Stimulated activated CD8-positive, alpha-beta memory T cell treated with anti-CD3 and anti-CD28 coated beads, Interleukin-4, amount 100 ng/mL, for 1 hour (primary cell): Measurements from ENCODE around the gene MYH11.

Experiments
- DNase-seq, 2 donors: peaks; one replicate each; pipeline ENCODE4 v3.0.0-alpha.2; 2020; ENCODE audit warnings: low read depth in 2 of 2, low spot score in 1 of 2

The MYH11 gene

DNA sequence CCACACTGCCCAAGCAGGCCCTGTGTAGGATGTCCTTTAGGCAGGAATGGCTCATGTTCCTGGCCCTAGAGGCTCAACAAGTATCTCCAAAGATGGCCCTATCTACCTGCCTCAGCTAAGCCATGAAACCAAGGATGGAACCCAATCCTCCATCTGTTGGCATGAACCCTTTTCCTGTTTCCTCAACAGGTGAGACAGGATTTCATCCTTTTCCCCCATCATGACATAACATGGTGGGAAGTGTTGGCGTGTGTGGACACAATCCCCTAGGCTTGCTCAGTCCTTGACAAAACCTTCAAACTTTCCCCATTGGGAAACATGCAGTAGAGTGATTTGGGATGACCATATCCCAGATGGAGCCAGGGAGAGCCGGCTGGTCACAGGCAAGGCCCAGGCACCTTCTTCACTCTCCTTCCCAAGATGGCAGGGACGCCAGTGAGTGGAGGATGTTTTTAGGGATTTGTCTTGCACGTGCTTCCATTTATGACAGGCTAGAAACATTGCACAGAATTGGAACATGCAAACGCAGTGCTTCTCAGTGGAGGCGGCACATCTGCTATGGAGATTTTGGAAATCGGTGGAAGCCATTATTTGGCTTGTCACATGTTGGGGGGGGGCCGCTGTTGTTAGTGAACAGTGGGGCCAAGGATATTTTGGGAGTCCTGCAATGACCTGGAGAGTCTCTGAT lies 77.0 kb downstream of the MYH11 start:
- DNase-seq: no peak

DNA sequence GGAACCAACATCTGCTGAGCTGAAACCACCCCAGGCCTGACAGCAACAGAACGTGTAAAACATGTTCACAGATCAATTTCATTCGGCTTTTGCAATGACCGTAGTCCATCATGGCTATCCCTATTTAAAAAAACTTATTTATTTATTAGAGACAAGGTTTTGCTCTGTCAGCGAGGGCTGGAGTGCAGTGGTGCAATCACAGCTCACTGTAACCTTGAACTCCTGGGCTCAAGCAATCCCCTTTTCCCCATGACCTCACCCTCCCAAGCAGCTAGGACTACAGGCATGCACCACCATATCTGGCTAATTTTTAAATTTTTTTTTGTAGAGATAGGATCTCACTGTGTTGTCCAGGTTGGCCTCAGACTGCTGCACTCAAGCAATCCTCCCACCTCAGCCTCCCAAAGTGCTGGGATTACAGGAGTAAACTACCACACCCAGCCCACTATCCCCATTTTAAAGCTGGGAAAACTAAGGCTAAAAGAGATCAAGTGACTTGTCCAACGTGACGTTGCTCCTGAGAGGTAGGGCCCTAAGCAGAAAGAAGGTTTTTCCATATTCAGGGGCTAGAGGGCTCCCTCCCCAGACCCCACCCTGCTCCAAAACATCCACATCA lies 77.7 kb downstream of the MYH11 start:
- DNase-seq: no peak

DNA sequence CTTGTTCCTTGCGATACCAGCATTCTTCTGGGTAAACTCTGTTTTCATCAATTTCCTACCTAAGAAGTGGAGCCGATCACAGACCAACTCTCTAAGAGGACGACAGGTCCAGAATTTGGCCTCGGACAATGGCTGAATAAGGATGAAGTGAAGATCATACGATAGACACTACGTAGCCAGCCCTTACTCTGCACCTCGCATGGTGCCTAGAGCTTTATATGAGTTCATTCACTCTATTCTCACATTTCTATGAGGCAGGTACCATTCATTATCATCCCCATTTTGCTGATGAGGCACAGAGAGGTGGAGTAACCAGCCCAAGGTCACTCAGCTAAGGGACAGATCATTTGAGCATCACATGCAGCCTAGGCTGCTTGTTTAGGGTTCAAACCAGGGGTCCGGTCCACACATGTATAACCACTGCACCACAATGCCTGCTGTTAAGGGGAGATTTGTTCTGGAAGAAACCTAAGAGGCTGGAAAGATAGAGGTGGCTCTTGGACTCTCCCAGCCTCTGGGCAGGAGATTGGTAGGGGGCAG lies 78.6 kb downstream of the MYH11 start:
- no peak for DNase-seq

DNA sequence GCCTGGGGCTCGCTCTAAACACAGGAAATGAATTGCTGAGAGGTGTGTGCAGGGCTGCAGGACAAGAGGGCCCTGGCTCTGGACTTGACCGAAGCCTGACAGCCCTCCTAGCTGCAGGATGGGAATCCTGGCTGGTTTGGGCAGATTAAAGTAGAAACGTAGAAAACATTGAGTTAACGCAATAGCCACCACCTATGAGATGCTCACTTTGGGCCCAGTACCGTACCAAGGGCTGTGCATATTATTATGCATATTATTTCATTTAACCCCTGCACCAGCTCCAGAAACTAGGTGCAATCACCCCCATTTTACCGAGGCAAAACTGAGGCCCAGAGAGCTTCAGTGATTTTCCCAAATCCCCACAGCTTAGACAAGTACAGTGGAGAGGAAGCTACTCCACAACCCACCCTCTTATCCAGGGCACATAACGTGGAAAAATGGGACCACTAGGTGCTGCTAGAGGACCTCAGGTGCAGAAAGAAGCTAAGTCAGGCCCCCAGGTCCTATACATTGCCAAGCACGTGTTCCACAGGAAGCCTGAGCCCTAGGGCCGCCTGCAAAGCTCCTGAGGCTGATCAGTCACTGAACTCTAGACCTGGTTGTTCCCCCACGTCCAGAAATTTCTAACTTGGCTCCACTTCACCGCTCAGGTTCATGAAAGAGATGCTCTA lies 79.2 kb downstream of the MYH11 start:
- DNase-seq: no peak

DNA sequence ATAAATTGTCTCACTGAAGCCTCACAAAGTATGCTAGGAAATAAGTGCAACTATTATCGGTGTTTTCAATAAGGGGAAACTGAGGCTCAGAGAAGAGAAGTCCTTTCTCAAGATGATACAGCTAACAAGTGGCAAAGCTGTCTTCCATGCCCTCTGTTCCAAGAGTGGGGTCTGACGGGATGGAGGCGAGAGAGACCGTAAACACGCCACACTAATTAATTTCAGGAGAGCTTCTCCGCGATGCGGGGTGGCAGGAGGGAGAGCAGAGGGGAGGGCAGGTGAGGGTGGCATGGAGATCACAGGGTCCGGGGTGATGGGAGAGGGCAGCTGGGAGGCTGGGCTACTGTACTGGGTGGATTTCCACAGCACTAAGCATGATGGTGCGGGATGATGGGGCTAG lies 80.3 kb downstream of the MYH11 start:
- no peak for DNase-seq

DNA sequence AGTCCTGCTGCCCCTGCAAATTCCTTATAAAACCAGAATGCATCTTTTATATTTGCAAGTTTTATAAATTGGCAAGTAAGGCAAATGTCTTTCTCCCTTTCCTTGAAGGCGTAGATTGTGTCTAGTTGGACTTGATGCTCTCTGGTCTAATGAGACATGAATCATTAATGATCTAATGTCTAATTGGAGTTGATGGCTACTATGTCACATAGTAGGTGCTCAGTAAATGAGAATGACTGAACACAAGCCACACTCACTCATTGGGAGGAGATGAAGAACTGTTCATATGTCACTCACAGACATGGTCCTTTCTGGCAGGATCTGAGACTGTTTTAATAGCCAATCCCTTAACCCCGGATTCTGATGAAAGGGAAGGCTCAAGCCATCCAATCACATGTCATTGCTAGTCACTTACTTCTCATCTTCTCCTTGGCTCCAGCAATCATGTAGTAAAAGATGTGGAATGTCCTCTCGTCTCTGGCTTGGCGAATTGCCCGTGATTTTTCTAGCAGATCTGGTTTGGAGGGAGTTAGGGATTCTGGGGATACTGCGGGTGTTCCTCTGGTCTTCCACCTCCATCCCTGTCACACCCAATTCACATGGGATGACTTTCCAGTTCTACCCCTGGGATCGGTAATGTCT lies 81.0 kb downstream of the MYH11 start:
- no peak for DNase-seq

DNA sequence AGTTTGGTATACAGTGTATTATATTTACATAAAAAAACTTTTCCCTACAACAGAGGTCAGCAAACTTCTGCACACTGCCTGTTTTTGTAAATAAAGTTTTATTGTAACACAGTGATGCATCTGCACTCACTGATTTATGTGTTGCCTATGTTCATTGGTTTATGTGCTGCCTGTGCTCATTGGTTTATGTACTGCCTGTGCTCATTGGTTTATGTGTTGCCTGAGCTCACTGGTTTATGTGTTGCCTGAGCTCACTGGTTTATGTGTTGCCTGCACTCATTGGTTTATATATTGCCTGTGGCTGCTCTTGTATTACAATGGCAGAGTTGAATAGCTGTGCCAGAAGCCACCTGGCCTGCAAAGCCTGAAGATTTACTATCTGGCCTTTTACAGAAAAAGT lies 81.6 kb downstream of the MYH11 start:
- no peak for DNase-seq

DNA sequence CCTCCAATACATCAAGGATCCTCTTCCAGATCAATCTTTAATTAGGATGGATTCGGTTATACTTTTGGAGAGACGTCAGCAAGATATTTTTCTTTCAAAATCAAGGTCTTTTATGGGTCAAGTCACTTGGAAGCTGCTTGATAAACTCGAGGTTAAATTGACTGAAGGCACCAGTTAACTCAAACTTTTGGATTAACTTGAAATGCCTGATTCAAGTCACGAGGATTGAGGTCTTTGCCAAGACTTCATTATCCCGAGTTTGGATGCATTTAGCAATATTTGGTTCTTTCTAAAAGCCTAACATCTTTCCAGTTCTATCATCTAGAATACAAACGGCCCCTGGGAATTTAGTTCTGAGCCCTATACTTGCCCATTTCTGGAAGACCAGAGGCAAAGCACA lies 82.9 kb downstream of the MYH11 start:
- DNase-seq: no peak

DNA sequence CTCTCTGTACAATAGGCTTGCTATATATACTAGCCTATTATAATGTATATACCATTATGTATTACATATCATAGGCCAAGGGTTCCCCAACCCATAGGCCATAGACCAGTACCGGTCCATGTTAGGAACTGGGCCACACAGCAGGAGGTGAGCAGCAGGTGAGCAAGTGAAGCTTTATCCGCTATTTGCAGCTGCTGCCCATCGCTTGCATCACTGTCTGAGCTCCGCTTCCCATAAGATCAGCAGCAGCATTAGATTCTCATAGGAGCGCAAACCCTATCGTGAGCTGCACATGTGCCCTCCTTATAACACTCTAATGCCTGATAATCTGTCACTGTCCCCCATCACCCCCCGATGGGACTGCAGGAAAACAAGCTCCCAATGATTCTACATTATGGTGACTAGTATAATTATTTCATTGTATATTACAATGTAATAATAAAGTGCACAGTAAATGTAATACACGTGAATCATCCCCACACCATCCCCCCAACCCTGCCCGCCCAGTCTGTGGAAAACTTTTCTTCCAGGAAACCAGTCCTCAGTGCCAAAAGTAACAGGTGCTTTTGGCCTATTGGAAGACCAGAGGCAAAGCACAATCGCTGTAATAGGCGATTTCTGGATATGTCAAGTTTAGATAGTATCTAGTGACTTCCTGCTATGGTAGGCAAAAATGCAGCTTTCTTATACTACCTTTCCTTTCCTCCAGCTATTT lies 84.1 kb downstream of the MYH11 start:
- DNase-seq: no peak

DNA sequence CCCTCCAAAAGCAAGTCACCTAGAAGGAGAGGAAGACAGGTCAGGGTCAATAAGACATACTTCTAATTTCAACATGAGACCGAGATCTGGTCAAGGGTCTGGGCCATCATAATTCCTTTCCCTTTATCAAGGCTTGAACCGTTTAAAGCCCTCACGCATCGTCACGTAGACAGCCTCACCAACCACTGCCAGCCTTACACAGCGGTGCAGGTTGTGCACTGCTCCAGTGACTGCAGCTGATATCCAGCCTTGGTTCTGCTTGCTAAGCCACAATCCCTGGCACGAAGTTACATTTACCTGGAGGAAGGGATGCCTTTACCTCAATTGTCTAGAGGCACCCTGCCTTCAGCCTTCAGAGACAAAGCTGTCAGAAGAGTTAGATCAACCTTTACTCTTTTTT lies 85.1 kb downstream of the MYH11 start:
- DNase-seq: no peak

DNA sequence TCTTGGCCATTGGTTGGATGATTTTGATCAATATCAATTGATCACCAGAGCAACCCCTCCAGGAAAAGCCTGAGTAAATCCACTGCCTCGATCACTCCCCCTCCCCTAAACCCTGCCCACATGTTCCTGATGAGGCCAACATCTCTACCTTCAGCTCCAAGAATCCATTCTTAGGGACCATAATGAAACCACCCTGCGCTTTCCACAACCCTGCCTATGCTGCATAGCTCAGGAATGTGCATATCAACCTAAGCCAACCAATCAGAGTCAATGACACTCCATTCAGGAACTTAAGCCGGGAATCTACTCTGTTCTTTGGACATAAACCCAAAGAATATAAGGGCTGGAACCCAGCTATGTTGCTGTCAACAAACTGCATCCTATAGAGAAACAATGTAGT lies 86.3 kb downstream of the MYH11 start:
- no peak for DNase-seq

DNA sequence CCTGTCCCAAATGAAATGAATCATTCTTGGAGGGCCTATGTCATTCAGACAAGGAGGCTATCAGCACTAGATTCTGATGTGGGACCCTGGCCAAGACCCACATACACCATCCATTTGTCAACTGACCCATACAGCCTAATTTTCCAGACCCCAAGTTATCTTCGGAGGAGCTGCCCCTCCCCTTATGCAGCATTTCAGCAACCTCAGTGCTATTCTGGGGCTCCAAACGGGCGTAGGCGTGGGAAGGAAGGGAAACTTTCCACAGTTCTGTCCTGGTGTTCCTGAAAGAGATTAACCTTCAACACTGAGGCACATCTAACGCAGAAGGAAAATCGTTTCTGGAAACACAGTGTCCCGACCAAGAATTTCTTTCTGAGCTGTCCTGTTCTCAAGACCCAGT lies 86.7 kb downstream of the MYH11 start:
- no peak for DNase-seq

DNA sequence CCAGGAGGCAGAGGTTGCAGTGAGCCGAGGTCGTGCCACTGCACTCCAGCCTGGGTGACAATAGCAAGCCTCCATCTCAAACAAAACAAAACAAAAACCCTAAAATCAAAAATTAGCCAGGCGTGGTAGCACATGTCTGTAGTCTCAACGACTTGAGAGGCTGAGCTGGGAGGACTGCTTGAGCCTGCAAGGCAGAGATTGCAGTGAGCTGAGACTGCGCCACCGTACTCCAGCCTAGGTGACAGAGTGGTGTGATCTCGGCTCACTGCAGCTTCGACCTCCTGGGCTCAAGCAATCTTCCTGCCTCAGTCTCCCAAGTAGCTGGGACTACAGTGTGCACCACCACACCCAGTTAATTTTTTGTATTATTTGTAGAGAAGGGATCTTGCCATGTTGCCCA lies 87.6 kb downstream of the MYH11 start:
- no peak for DNase-seq

DNA sequence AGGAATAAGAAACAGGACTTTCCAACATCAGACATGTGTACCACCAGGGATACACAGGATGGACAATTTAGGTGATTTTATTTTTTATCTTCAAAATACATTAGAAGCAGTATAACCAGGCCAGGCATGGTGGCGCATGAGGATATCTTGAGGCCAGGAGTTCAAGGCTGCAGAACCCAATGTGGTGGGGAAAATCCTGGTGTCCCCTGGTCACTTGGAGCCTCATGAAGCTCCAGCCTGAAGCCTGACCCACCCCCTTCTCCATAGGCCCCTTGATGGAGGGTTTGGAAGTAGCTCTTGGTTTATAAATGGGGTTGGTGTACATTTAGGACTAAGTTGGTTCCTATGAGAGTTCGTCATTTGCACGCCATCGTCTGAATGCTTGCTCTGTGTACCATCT lies 88.6 kb downstream of the MYH11 start:
- DNase-seq: no peak

DNA sequence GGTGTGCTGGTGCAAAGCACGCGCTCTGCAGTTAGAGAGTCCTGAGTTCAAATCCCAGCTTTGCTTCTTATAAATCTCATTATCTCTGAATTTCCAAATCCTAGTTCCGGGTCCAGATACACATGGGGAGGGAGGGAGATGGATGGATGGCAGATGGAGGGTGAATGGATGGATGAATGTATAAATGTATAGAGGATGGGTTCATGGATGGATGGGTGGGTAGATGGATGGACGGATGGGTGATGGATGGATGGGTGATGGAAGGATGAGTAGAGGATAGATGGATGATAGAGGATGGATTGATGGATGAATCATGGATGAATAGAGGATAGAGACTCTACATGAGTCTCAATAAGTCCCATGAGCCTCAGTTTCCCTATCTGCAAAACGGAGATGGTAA lies 89.9 kb downstream of the MYH11 start:
- no peak for DNase-seq

DNA sequence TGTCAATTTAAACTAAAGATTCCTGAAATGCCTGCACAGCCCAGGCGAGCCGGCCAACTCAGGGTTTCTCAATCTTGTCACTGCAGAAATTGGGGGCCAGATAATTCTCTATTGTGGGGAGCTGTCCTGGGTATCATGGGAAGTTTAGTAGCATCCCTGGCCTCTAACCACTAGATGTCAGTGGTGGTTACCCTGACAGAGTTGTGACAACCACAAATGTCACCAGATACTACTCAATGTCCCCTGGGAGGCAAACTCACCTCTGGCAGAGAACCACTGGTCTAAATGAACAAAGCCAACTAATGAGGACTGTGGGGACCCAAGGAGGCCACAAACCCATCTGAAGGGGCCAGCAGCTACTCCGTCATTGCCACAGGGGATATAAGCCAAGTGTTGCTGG lies 90.9 kb downstream of the MYH11 start:
- no peak for DNase-seq

DNA sequence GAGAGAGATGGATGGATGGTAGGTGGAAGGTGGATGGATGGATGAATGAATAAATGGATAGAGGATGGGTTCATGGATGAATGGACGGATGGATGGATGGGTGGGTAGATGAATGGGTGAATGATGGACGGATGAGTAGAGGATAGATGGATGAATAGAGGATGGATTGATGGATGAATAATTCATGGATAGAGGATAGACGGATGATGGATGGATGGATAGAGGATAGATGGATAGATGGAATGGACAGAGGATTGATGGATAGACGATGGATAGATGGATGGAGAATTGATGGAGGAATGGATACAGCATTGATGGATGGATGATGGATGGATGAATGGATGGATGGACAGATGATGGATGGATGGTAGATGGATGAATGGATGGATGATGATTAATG lies 91.7 kb downstream of the MYH11 start:
- no peak for DNase-seq

DNA sequence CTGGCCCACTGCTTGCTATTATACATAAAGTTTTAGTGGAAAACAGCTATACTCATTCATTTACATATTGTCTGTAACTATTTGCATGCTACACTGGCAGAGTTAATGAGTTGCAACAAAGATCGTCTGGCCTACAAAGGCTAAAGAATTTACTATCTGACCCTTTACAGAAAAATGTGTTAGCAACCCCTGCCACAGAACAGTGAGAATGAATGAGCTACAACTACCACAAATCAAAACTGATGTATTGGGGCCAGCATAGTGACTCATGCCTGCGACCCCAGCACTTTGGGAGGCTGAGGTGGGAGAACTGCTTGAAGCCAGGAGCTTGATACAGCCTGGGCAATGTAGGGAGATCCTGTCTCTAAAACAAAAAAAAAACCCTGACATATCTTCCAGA lies 92.7 kb downstream of the MYH11 start:
- no peak for DNase-seq

DNA sequence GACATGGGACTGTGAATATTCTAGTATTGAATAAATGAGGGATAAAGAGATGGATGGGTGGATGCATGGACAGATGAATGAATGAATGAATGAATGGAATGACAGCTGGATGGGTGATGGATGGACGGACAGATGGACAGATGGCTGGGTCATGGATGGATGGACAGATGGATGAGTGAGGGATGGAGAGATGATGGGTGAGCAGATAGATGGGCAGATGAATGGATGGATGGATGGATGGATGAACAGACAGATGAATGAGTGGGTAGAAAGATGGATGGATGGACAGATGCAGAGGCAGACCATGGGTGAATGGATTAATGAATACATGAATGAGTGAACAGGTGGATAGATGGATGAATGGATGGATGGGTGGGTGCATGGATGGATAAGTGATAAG lies 96.7 kb downstream of the MYH11 start:
- DNase-seq: no peak

DNA sequence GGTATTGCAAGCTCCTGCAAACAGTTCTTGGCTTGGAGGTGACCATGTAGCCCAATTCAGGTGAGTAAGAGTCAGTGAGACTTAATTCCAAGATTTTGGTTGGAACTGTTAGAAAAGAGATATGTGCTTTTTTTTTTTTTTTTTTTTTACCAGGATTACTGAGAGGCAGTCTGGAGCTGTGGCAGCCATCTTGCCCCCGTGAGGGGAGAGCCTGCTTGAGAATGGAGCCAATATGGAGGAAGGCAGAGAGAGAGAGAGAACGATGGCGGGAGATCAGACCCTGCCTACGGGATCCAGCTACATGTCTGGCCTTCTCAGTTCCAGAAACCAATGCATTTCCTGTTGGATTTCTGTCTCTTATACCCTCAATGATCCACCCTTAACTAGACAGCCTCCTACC lies 97.8 kb downstream of the MYH11 start:
- DNase-seq: no peak

DNA sequence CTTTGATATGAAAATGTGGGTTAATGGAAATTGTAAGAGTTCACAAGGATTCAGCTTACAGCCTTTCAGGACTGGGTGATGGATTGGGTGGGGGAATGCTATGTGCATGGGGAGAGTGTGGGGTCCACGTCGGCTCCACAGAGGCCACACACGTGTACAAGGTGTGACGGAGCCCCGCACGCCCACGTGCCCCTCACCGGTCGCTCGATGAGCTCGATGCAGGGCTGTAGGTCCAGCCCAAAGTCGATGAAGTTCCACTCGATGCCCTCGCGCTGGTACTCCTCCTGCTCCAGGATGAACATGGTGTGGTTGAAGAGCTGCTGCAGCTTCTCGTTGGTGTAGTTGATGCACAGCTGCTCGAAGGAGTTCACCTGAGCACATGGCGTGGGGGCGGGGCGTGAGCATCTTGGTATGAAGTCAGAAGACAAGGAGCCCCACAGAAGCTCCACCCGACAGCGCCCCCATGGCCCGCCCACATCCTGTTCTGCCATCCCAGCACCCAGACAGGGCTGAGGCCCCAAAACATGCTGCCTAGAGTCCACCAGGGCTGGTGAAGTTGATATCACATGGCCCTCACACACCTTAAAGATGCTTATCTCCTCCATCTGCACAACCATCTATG lies 99.1 kb downstream of the MYH11 start:
- DNase-seq: no peak
